GM21447 (cell line): ENCODE measurements around the gene CSNK1A1L.
A peak's percentile ranks its signal among the peaks of the same experiment; 100 is the strongest.
"Not testable (repeated sequence)": the region's sequence is repeated elsewhere in the genome, so short reads cannot be mapped to it uniquely, and the experiment has no call there.

Experiments used
- ATAC-seq: cut with Tn5 transposase; IDR thresholded peaks from one replicate; pipeline ENCODE4 v1.9.1; 2021; ENCODE audit not compliant: unreplicated experiment

Gene CSNK1A1L

GRCh38 chr13:37059848-37060192 is 45.6 kb downstream of the CSNK1A1L start:
- ATAC-seq: no peak

- ATAC-seq: peak; percentile 93
Observed at GRCh38 chr13:37058910-37059847, 46.3 kb downstream of the CSNK1A1L start, which contains the start of gene SUPT20H. Gene SUPT20H (minus strand): TSS chr13:37059688. CDS start chr13:37051490, 8,198 bp downstream.

GRCh38 chr13:37056228-37056627 is 49.2 kb downstream of the CSNK1A1L start:
- not testable (repeated sequence) for ATAC-seq
